Fibroblast of upper back skin (primary cell): ENCODE measurements around the gene CYB5B.
A peak's percentile ranks its signal among the peaks of the same experiment; 100 is the strongest.

ENCODE experiments used
- DNase-seq: peaks from one replicate; pipeline ENCODE4 v3.0.0-alpha.2; 2013

CYB5B gene

GRCh38 chr16:69490707-69491324 is 66.4 kb downstream of the CYB5B start:
- no peak for DNase-seq

DNA sequence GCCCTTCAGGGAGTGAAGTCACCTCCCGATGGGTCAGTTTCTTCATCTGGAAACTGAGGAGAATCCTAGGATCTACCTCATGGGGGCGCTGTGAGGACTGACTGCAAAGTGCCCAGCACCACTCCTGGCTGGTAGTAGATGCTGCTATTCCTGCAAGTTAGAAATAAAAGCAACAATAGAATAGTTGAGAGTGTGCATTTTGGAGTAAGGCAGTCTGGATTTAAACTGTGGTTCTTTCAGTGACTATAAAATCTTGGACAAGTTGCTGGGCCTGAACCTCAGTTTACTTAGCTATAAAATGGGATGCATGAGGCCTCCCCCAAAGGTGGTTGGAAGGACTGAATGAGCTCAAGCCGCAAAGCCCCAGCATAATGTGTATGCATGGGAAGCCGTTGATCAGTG is 70.6 kb downstream of the CYB5B start:
- DNase-seq = no peak

GRCh38 chr16:69495821-69496220 is 71.4 kb downstream of the CYB5B start:
- DNase-seq = no peak

- DNase-seq = no peak
Measured at GRCh38 chr16:69496376-69496775, 72.0 kb downstream of the CYB5B start.

DNA sequence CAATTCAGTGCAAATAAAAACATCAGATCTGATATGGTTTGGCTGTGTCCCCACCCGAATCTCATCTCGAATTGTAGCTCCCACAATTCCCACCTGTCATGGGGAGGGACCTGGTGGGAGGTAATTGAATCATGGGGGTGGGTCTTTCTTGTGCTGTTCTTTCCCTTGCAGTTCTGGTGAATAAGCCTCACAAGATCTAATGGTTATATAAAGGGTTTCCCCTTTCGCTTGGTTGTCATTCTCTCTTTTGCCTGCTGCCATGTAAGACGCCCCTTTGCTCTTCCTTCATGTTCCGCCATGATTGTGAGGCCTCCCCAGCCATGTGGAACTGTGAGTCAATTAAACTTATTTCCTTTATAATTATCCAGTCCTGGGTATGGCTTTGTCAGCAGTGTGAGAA is 72.5 kb downstream of the CYB5B start:
- no peak for DNase-seq

- DNase-seq = no peak
Measured at GRCh38 chr16:69497876-69498596, 73.6 kb downstream of the CYB5B start.

- DNase-seq = no peak
Measured at GRCh38 chr16:69498926-69499325, 74.5 kb downstream of the CYB5B start.

DNA sequence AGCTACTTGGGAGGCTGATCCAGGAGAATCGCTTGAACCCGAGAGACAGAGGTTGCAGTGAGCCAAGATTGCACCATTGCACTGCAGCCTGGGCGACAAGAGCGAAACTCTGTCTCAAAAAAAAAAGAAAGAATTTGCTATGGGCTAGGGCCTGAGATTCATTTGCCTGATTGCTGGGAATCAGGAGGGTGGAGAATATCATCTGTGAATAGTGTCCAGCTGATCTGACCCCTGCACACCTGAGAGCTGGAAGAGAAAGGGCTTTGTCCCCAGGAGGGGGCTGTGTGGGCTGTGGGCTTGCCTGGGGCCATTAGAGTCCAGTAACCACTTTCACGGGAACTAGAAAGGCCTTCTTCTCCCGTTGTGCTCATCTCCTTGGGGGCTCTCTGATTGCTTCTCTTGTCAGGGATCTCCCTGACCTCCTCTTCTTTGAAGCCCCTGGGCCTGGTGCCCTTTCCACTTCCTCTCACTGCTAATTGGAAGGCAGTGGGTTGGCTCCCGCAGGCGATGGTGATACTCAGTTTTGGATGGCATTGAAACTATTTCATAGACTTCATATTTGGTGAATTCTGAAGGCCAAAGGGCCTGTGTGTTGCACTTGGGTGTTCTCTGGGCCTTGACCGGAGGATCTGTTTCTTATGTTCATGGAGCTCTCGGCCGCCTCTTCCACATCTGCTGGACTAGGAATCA is 75.3 kb downstream of the CYB5B start:
- DNase-seq = no peak

DNA sequence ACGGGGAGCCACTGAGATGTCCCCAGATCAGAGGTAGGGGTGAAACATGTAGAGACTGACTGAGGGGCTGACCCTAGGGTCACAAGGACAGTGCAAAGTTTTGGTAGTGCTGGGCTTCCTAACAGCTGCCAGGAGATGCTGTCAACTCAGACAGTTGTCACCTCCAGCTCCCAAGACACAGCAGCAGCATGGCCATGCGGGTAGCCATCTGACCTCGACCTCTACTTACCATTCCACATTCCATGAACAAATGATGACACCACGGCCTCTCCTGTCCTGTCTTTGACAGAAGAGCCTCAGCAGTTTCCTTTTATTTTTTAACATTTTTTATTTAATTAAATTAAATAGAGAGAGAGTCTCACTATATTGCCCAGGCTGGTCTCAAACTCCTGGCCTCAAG is 76.1 kb downstream of the CYB5B start:
- no peak for DNase-seq

DNA sequence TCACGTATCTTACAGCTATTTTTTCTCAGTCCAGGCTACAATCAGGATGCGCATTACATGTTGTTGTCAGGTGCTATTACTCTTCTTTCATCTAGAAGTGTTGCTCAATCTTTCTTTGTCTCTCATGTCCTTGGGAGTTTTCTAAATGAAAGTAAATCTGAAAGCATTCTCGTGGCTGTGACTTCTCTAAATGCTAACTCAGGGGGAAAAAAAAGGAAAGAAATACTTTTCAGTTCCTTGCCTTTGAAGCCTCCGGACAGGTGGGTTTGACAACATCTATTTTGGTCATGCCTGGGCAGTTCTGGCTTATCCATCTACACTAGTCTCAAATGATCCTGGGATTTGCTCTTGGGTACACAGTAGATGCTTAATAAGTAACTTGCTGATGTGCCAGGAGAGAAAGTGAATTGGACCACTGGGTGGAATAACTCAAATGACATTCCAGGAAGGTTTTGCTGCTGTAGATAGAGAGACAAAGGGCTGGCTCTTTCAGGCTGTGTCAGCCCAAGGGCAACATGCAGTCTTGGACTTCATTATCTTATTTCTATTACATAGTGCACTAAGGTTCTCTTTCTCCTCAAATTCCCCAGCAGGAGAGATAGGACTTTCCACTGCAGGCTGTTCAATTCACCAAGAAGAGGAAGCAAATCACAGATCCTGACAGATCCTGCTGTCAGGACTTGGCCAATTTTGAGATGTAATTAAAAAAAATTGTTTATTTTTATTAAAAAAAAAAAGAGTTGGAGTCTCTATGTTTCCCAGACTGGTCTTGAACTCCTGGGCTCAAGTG is 77.7 kb downstream of the CYB5B start:
- no peak for DNase-seq

GRCh38 chr16:69503244-69503643 is 78.8 kb downstream of the CYB5B start:
- DNase-seq = no peak

- DNase-seq = no peak
Measured at GRCh38 chr16:69508033-69508755, 83.8 kb downstream of the CYB5B start.

GRCh38 chr16:69509125-69509524 is 84.7 kb downstream of the CYB5B start:
- no peak for DNase-seq

- no peak for DNase-seq
Measured at GRCh38 chr16:69511651-69512050, 87.2 kb downstream of the CYB5B start.

- DNase-seq = peak; percentile 89
Measured at GRCh38 chr16:69513180-69513966, 89.0 kb downstream of the CYB5B start.

GRCh38 chr16:69514356-69514755 is 89.9 kb downstream of the CYB5B start:
- DNase-seq = no peak
